Activated T-cell treated with anti-CD3 and anti-CD28 coated beads for 4 hours (primary cell): Measurements from ENCODE around the gene M1AP.

ENCODE experiments used
- DNase-seq: peaks from one replicate; pipeline ENCODE4 v3.0.0-alpha.2; 2020

The M1AP gene

GRCh38 chr2:74593826-74594772, 54.0 kb downstream of the M1AP start:
- DNase-seq, result no peak

- no peak for DNase-seq
Measured at GRCh38 chr2:74588664-74589063, 59.5 kb downstream of the M1AP start.

GRCh38 chr2:74587664-74588277, 60.4 kb downstream of the M1AP start:
- DNase-seq, result peak; percentile 35

- DNase-seq, result peak; percentile 1
Measured at GRCh38 chr2:74585406-74586185, 62.5 kb downstream of the M1AP start.

DNA sequence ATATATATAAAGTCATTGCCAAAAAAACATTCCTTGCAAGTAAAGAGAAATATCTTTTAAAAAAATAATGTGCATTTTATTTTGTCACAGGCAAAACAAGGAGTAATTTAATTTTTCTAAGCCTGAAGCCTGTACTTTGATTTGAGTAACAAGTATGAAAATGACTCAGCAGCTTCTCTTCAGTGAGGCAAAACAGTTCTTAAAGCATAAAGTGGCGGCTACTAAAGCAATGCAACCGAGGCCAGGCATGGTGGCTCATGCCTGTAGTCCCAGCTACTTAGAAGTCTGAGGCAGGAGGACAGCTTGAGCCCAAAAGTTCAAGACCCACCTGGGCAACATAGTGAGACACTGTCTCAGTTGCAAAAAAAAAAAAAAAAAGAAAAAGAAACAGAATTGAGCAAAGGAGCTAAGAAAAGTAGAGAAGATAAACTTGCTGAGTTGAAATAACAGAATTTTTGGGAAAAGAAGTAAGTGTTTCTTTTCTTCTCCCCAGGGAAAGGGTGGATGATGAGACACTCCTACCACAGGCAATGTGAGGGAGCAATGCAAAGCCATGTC, 64.0 kb downstream of the M1AP start:
- DNase-seq, result no peak

GRCh38 chr2:74583504-74583903, 64.6 kb downstream of the M1AP start:
- no peak for DNase-seq

DNA sequence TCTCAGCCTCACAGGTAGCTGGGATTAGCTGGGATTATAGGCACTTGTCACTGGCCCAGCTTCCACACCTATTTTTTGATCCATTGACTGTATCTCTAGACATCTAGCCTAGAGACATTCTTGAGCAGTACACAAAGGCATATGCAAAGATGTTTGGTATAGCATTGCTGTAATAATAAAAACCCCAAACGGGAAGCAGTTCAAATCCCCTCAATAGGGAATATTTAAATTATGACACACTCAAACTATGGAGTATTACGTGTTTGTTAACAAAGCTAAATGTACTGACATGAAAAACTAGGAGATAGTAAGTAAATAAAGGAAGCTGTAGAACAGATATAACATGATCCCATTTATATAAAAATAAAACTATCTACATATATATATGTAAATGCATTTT, 65.9 kb downstream of the M1AP start:
- DNase-seq, result no peak

GRCh38 chr2:74581463-74581862, 66.7 kb downstream of the M1AP start:
- no peak for DNase-seq

- no peak for DNase-seq
Measured at GRCh38 chr2:74578408-74578807, 69.7 kb downstream of the M1AP start.

DNA sequence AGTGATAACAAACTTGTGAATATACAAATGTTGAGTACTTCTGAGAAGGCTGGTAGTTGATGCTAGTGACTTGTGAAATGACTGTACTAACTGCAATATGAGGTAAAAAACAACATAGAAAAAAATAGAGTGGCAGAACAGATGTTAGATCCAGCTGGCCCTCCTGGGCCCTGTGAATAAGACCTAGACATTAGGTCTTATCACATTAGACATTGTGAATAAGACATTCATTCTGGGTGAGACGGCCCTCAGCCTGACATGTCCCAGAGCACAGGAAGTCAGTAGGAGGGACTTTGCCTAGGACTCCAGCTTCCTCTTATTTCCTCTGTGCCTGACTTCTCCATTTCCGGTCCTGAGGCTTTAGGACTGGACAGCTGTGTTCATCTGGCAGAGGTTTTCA, 70.7 kb downstream of the M1AP start:
- DNase-seq, result no peak

- no peak for DNase-seq
Measured at GRCh38 chr2:74576863-74577229, 71.3 kb downstream of the M1AP start.

DNA sequence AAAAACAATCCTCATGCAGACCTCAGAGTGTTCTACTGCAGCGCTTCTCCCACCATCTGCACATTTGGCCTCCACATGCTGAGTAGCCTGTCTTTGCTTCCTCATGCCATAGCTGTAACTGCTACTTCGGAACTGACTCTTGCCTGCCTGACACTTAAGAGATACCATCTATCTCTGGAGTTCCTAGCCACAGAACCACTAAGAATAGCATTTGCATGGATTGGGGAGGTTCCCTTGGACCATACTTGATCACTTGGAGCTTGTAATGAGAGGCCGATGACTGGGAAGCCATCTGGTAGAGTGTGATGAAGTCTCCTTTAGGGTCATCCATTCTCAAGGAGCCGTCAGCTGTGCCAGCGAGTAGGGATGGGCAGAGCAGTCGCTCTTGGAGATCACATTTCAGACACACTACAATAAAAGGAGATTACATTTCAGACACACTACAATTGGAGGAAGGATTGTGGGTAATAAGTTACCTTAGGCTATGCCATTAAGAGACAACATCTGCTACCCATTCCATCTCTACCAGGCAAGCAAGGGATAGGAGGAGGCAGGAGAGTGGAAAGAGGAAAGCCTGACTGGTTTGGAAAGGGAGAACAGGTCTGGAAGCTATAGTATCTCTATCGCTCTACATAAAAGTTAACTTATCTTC, 71.8 kb downstream of the M1AP start:
- no peak for DNase-seq

GRCh38 chr2:74575320-74575719, 72.8 kb downstream of the M1AP start:
- DNase-seq, result no peak

DNA sequence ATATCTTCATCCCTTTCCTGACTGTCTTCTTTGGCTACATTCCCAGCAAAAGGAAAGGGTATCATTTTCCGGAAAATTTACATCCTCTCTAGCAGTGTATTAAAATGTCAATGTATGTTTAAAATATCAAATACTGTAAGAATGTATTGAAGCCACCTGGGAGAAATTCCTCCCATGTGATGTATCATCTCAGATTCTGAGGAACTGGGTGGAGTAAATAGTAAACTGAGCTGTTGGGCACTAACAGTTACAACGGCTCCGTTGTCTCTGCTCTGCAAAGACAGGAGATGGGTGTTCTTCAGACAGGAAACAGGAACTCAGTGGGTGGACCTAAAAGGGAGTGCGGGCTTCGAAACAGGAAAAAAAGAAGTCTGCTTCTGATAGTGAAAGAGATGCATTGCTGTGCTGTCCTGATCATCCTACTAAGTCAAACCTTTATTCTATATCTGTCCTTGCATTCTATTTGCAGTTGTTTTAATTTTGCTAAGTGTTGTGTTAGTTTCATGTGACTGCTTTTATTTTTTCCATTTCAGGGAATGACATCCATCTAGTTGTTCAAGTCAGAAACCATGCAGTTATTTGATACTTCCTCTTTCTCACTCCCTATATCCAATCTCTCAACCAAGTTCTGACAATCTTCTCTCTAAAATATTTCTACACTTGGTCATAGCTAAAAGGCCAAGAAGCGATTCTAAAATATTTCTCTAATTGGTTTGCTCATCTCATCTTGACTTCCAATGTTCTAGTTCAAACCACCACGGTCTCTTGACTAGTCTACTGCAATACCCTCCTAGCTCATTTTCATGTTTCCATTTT, 74.2 kb downstream of the M1AP start:
- DNase-seq, result no peak

DNA sequence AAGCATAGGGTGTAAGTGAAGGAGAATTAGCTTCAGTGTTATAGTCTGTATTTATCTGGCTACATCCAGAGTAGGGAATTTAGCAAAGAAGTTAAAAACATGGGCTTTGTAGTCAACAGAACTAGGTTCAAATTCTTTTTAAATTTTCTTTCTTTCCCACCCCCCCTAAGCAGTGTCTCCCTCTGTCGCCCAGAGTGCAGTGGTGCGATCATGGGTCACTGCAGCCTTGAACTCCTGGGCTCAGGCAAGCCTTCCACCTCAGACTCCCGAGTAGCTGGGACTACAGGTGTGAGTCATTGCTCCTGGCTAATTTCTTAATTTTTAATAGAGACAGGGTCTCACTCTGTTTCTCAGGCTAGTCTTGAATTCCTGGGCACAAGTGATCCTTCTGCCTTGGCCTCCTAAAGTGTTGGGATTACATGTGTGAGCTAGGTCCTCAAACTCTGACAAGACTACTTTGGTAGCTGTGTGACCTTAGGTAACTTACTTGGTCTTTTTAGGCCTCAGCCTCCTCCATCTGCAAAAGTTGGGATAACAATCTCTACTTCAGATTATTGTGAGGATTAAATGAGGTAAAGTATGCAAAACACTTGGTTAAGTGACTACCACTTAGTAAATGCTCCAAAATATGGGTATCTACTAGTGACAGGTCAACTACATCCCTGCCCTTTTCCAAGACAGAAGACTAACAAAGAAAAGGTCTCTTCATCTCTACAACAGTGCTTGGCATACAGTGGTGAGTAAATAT, 75.8 kb downstream of the M1AP start:
- DNase-seq, result no peak

DNA sequence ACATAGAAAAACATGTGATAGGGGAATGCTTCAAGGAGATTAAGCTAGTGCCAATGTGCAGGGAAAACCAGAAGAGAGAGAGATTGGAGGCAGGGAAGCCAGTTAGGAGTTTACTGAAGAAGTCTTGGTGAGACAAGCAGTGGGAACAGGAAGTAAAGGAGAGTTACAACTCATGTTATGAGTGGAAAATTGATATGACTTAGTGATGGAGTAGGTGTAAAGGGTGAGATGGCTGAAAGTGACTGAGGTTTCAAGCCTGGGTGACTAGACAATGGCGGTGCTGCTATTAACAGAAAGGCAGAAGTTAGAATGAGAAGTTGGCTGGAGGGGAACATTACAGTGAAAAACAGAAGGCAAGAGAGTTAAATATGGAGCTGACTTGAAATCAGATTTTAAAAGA, 77.1 kb downstream of the M1AP start:
- no peak for DNase-seq

- no peak for DNase-seq
Measured at GRCh38 chr2:74569686-74570085, 78.4 kb downstream of the M1AP start.

DNA sequence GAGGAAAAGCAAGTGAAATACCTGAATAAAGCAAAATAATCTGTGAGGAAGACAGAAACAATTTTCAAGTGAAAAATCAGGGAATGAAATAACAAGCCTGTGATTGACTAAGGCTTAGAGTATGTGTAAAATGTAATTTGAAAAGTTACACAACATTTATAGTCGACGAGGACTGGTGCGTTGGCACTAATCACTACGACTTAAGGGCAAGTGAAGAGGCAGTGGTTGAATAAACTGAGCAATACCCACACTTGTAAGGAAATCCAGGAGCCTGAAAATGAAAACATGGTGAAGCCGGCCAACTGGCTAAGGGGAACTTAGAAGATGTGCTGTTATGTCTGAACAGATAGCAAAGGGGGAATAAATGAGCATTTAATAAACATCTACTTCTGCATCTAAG, 80.2 kb downstream of the M1AP start:
- no peak for DNase-seq

DNA sequence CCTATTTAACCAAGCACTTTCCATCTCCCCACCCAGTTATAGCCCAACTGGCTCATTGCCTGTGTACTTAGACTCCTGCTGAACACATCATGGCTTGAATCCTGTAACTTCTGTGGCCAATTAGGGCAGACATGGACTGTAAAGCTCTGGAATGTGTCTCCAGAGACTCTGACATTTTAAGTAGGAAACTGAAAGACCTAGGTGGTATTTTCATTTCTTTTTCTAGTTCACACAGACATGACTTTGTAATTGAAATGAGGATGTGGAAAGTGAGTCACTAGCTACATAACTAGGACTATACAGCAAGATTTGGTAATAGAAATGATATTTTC, 81.4 kb downstream of the M1AP start:
- no peak for DNase-seq

DNA sequence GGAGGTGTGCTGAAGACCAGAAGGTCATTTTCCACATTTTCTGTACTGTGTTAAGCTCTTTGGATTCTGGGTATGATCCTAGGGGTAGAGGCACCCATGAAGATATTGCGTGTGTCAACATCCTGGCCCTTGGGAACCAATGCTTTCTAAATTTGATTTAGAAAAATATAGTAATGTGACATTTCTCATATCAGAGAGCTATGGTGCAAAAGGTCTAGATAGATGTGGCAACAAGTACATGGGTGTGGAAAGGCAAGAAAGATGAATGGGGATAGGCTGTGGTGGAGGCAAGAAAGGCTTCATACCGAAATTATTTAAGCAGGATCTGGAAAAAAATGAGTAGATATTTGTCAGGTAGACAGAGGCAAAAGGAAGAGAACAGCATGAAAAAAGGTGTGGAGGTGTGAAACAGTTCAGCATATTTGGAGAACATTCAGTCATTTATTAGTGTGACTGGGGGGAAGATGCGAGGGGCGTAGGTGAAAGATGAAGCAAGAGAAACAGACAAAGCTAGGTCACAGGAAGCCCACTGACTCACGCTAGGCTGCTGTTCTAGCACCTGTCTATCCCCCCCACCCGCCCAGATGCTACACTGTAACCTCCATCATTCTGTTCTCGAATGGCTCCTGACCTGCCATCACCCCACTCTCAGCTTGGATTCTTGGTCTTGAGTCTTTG, 81.9 kb downstream of the M1AP start:
- DNase-seq, result no peak

DNA sequence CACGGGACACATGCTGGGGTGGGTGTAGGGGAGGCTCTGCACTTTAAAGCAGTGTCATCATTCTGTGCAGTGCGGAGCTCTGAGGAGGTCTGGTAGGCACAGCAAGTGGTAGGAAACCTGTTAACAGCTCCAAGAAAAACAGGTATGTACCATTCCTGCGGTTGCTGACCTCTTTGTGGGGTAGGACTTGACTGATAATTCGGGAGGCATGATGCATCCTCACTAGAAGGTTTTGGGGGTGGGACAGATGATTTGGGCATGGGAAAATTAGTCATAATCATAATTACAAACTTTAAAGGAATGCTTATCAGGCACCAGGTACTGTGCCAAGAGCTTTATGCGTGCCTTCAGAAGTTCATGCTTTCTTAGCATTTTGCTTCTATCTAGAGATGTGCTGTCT, 83.9 kb downstream of the M1AP start:
- DNase-seq, result no peak
